ENCODE measurements around the gene TBX3. TPM values are rescaled to one million over a fixed set of nuclear protein-coding genes. Genes with fewer than 3 reads are reported as not detected.

The TBX3 gene
- total RNA-seq, 3 donors from 2014 or later: 8.1 to 13.9 (median 10.8) TPM

DNA sequence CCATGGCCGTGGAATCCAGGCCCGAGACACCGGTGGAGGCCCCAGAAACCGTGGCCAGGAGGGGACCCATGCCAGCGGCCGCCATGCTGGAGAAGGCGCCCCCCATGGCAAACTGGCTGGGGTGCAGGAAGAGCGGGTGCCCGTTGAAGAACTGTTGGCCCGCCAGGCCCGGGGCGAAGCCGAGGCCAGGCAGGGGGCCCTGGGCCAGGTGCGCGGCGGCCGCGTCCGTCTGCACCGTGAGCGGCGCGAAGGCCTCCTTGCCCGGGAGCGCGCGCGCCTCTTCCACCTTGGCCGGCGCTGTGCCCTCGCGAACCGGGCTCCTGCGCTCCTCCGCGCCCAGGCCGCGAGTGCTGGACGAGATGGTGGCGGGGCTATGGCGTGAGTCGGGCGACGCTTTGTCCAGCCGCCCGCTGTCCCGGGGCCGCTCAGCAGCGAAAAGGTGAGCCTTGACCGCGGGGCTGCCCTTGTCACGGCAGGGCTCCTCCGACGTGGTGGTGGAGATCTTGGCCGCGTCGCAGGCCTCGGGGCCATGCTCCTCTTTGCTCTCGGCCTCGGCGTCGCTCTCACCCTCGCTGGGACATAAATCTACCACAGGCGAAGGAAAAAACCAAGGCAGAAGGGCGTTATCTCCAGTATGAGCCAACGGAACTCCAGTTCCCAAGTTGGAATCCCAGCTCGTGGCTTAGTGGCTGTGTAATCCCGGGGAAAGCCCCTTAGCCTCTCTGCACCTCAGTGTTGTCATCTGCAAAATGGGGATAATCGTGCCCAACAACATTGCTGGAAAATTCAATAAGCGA lies 9.5 kb downstream of the TBX3 start:
- TF ChIP-seq, protein P1, sequence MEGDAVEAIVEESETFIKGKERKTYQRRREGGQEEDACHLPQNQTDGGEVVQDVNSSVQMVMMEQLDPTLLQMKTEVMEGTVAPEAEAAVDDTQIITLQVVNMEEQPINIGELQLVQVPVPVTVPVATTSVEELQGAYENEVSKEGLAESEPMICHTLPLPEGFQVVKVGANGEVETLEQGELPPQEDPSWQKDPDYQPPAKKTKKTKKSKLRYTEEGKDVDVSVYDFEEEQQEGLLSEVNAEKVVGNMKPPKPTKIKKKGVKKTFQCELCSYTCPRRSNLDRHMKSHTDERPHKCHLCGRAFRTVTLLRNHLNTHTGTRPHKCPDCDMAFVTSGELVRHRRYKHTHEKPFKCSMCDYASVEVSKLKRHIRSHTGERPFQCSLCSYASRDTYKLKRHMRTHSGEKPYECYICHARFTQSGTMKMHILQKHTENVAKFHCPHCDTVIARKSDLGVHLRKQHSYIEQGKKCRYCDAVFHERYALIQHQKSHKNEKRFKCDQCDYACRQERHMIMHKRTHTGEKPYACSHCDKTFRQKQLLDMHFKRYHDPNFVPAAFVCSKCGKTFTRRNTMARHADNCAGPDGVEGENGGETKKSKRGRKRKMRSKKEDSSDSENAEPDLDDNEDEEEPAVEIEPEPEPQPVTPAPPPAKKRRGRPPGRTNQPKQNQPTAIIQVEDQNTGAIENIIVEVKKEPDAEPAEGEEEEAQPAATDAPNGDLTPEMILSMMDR (IDR thresholded peaks at IDR 0.05): no peak
- intact Hi-C loops (cut with DNase I, micrococcal nuclease): no loop called here
- Histone ChIP-seq H3K36me3 (ENCODE audit: low read depth) (no peaks in the 10 kb centered on the region), H3K4me3 (no peak overlapping the region), H3K4me1 (ENCODE audit: low read depth) (no peaks in the 10 kb centered on the region), H3K9me3 (no peaks in the 10 kb centered on the region)
- no peak for DNase-seq
- no peak for ATAC-seq

DNA sequence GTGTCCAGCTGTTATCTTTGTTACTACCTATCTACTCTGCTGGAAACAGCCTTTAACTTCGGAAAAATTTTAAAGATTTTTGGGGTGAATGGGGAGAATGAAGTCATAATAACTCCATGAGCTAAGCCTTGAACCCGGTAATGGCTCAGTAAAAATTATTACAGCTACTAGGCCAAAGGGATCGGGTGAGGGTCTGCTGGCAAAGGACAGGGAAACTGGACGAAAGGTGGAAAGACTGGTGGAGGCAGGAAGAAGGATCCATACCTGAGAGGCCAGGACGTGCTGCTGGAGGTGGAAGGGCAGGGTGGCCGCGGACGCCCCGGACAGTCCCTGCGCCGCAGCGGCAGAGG lies 10.1 kb downstream of the TBX3 start:
- no peak overlapping the region for H3K4me3 ChIP-seq
- no peak for DNase-seq
- H3K9me3 ChIP-seq: no peaks in the 10 kb centered on the region
- H3K4me1 ChIP-seq (ENCODE audit: low read depth): no peaks in the 10 kb centered on the region
- TF ChIP-seq, protein P1 (IDR thresholded peaks at IDR 0.05): no peak
- H3K36me3 ChIP-seq (ENCODE audit: low read depth): no peaks in the 10 kb centered on the region
- intact Hi-C loops (cut with DNase I, micrococcal nuclease): no loop called here
- no peak for ATAC-seq

DNA sequence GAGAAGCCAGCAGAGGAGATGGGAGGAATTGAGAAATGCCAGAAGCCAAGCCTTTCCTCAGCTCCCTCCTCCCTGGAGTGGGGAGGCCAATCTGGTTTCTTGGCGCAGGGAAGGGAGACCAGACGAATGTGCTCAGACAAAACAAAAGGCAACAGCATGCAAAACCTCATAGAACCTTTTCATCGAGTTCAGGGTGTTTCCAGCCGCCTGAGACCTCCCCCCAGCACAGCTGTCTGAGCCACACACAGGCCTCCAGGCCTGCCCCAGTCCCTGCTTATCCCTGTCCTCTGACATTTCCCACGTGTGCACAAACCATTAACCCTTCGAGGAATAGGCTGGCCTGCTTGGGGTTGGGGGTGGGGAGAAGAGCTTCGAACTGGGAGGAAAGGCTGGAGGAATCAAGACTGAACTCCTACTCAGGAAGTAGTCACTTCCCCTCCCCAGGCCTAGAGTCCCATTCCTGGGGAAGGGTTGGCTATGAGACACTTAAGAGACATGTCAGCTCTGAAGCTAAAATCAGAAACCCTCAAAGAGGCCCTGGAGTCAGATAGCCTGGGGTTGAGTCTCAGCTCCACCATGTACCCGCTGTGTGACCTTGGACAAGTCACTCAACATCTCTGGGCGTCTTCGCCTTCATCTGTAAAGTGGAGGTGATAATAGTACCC lies 10.7 kb downstream of the TBX3 start:
- no peak for ATAC-seq
- Histone ChIP-seq H3K4me1 (ENCODE audit: low read depth) (no peaks in the 10 kb centered on the region), H3K36me3 (ENCODE audit: low read depth) (no peaks in the 10 kb centered on the region), H3K4me3 (no peak overlapping the region), H3K9me3 (no peaks in the 10 kb centered on the region)
- DNase-seq: no peak
- TF ChIP-seq, protein P1 (IDR thresholded peaks at IDR 0.05): no peak
- intact Hi-C loops (cut with DNase I, micrococcal nuclease): no loop called here

DNA sequence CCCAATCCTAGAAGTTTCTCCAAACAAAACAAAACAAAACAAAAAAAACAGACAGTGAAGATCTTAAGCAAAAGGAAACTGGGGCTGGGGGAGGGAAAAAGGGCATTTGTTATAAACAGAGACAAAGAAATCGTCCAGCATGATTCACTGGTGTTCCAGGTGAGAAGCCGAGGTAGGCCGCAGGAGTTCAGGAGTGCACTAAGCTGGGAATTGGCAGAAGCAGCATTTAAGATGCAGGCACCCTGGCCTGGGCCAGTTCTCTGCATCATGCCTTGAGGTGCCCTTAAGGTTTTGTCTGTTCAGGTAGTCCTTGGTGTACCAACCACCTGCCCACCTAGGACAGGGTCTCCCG lies 11.2 kb downstream of the TBX3 start:
- Histone ChIP-seq H3K4me1 (ENCODE audit: low read depth) (no peaks in the 10 kb centered on the region), H3K36me3 (ENCODE audit: low read depth) (no peaks in the 10 kb centered on the region), H3K4me3 (no peak overlapping the region), H3K9me3 (no peaks in the 10 kb centered on the region)
- TF ChIP-seq, protein P1 (IDR thresholded peaks at IDR 0.05): no peak
- ATAC-seq: no peak
- intact Hi-C loops (cut with DNase I, micrococcal nuclease): no loop called here
- DNase-seq: no peak

DNA sequence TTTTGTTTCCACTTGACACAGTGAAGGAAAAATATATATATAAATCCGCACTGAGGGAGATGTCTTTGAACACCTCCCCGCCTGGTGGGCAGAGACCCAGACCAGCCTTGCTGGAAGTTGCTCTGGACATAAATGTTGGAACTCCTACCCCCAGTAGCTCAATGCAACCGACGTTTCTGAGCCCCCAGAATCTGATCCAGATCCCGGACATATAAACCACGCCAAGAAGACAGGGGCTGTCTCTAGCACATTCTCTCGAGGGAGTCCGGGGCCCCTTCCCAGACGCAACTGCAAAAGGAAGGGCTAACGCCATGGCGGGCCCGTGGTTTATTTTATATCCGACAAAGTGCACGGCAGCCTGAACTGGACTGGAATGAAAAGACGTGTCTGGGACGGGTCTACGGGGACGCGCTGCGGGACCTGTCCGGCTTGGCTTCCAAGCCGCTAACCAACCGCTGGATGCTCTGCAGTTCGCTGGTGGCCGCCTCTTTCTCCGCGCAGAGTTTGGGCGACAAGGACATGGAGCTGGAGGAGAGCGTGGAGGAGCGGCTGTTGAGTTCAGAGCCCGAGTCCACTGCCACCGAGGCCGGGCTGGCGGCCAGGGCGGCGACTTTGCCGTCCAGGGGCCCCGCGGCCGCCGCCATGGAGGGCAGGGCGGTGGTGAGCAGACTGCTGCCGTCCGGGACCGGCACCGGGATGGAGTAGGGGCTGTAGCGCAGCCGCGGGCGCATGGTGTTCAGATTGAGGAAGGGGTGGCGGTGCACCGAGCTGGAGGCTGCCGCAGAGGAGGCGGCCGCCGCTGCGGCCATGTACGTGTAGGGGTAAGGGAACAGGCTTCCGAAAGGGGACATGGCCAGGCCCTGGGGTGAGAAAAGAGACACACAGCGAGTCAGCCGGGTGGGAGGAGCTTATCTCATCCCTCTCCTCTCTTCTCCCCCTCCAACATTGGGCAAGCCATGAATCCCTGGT lies 12.2 kb downstream of the TBX3 start:
- intact Hi-C loops (cut with DNase I, micrococcal nuclease): no loop called here
- TF ChIP-seq, protein P1 (IDR thresholded peaks at IDR 0.05): no peak
- no peaks in the 10 kb centered on the region for H3K9me3 ChIP-seq
- no peaks in the 10 kb centered on the region for H3K36me3 ChIP-seq (ENCODE audit: low read depth)
- ATAC-seq: no peak
- DNase-seq: no peak
- H3K4me1 ChIP-seq (ENCODE audit: low read depth): no peaks in the 10 kb centered on the region
- no peak overlapping the region for H3K4me3 ChIP-seq

Measured in mucosa of descending colon (tissue), 3 donors.